Endodermal cell (in vitro differentiated cells): Measurements from ENCODE around the gene MRRF. TPM values are rescaled to one million over a fixed set of nuclear protein-coding genes. Genes with fewer than 3 reads are reported as not detected.
"Not testable (repeated sequence)": the region's sequence is repeated elsewhere in the genome, so short reads cannot be mapped to it uniquely, and the experiment has no call there.

ENCODE experiments used
- DNase-seq: peaks from one replicate; pipeline ENCODE4 v3.0.0-alpha.2; 2017
- H3K27ac ChIP-seq: 2 replicates; pipeline ENCODE4 v1.5.1; 2013; ENCODE audit warnings: mild to moderate bottlenecking, low read depth, low read length, moderate library complexity
- H3K27me3 ChIP-seq: 2 replicates; pipeline ENCODE4 v1.6.1; 2013; ENCODE audit warnings: mild to moderate bottlenecking, low read length, moderate library complexity; ENCODE audit not compliant: insufficient read depth, control insufficient read depth, poor library complexity, severe bottlenecking
- H3K36me3 ChIP-seq: 2 replicates; pipeline ENCODE4 v1.7.0; 2013; ENCODE audit warnings: mild to moderate bottlenecking, low read length, moderate library complexity; ENCODE audit not compliant: control insufficient read depth, insufficient read depth
- H3K4me1 ChIP-seq: one replicate; pipeline ENCODE4 v1.7.0; 2013; ENCODE audit warnings: low read length; ENCODE audit not compliant: control insufficient read depth, insufficient read depth
- H3K4me3 ChIP-seq: 2 replicates; pipeline ENCODE4 v1.5.1; 2013; ENCODE audit warnings: mild to moderate bottlenecking, low read length, moderate library complexity
- H3K9ac ChIP-seq: 2 replicates; pipeline ENCODE4 v1.6.1; 2013; ENCODE audit warnings: mild to moderate bottlenecking, low read length, moderate library complexity; ENCODE audit not compliant: poor library complexity, severe bottlenecking; ENCODE audit errors: extremely low read depth
- H3K9me3 ChIP-seq: 2 replicates; pipeline ENCODE4 v1.6.1; 2013; ENCODE audit warnings: mild to moderate bottlenecking, low read length, moderate library complexity; ENCODE audit not compliant: control insufficient read depth
- H3K27ac Mint-ChIP-seq: 2 replicates; pipeline ENCODE4 v1.8.0; 2020; ENCODE audit warnings: mixed read lengths
- H3K27me3 Mint-ChIP-seq: 2 replicates; pipeline ENCODE4 v1.8.0; 2021; ENCODE audit warnings: mild to moderate bottlenecking, mixed read lengths; ENCODE audit not compliant: insufficient read depth
- H3K36me3 Mint-ChIP-seq: 2 replicates; pipeline ENCODE4 v1.8.0; 2020; ENCODE audit warnings: low read depth, mixed read lengths
- H3K4me1 Mint-ChIP-seq: 2 replicates; pipeline ENCODE4 v1.8.0; 2020; ENCODE audit warnings: mixed read lengths
- H3K4me3 Mint-ChIP-seq: 2 replicates; pipeline ENCODE4 v1.8.0; 2020; ENCODE audit warnings: mild to moderate bottlenecking, moderate library complexity, mixed read lengths
- H3K9me3 Mint-ChIP-seq: 2 replicates; pipeline ENCODE4 v1.8.0; 2020; ENCODE audit warnings: mild to moderate bottlenecking, mixed read lengths
- CTCF ChIP-seq: fragments of 200-600 bp; sonication (generic); conservative IDR thresholded peaks from 2 replicates; pipeline ENCODE4 v1.5.0; 2021; ENCODE audit warnings: antibody characterized with exemption, mild to moderate bottlenecking
- WGBS, 2 experiments: methylation state at CpG; one replicate each; pipeline versions ENCODE4 v1.1.5 to v1.1.7; 2013; ENCODE audit warnings: missing lambda C conversion rate in 2 of 2, mixed read lengths in 1 of 2; ENCODE audit not compliant: insufficient coverage in 1 of 2, insufficient read length in 1 of 2; 5-methylcytosine and 5-hydroxymethylcytosine counted together
- total RNA-seq, 2 donors: library from RNA; stranded (reverse); fragmentation: NEBNext Ultra II Directional in 1 of 2; extraction: Animal tissue kit (Norgen Biotek cat#: 25700) in 1 of 2; gene quantifications; 2 replicates in 1 of 2; 3 replicates in 1 of 2; pipeline ENCODE4 v1.2.1, GENCODE V29; 2021

MRRF gene
- total RNA-seq, 2 donors from 2014 or later: 25.8 to 27.6 TPM

- Mint-ChIP-seq H3K4me1 (peaks cover 3% of the 10 kb centered on the region), H3K27me3 (no peaks in the 10 kb centered on the region), H3K27ac (no peak overlapping the region), H3K9me3 (no peaks in the 10 kb centered on the region), H3K36me3 (peaks cover 25% of the 10 kb centered on the region), H3K4me3 (no peak overlapping the region)
- Histone ChIP-seq H3K27ac (peak overlapping the region; percentile 20), H3K9me3 (no peaks in the 10 kb centered on the region), H3K4me3 (no peak overlapping the region), H3K4me1 (peaks cover 2% of the 10 kb centered on the region), H3K36me3 (peaks cover 26% of the 10 kb centered on the region), H3K27me3 (no peaks in the 10 kb centered on the region), H3K9ac (no peak overlapping the region)
- no peak for DNase-seq
- no peak for TF ChIP-seq CTCF
- WGBS, 2 experiments: 99 to 100% methylated on average over 2 to 3 of the region's 3 CpGs
Measured at GRCh38 chr9:122318284-122318683, 53.6 kb downstream of the MRRF start.

- peaks cover 2% of the 10 kb centered on the region for H3K4me1 Mint-ChIP-seq
- no peak for DNase-seq
- no peak for TF ChIP-seq CTCF
Measured at GRCh38 chr9:122320413-122320881, 55.8 kb downstream of the MRRF start.

GRCh38 chr9:122322553-122322952 lies 57.9 kb downstream of the MRRF start:
- Histone ChIP-seq H3K4me3 (no peak overlapping the region), H3K36me3 (peaks cover 26% of the 10 kb centered on the region), H3K27ac (no peak overlapping the region), H3K9me3 (no peaks in the 10 kb centered on the region), H3K27me3 (no peaks in the 10 kb centered on the region), H3K9ac (no peak overlapping the region), H3K4me1 (no peaks in the 10 kb centered on the region)
- Mint-ChIP-seq H3K27ac (no peak overlapping the region), H3K4me3 (no peak overlapping the region), H3K4me1 (no peaks in the 10 kb centered on the region), H3K9me3 (no peaks in the 10 kb centered on the region), H3K27me3 (no peaks in the 10 kb centered on the region), H3K36me3 (peaks cover 24% of the 10 kb centered on the region)
- DNase-seq: peak; percentile 26
- WGBS, 2 experiments: 91 to 96% methylated on average over 2 of the region's 2 CpGs
- no peak for TF ChIP-seq CTCF

More at GRCh38 chr9:122320413-122320881, 55.8 kb downstream of the MRRF start:
- H3K36me3 ChIP-seq: peaks cover 26% of the 10 kb centered on the region
- no peaks in the 10 kb centered on the region for H3K9me3 ChIP-seq
- H3K27ac ChIP-seq: no peak overlapping the region
- Mint-ChIP-seq H3K27me3 (no peaks in the 10 kb centered on the region), H3K36me3 (peaks cover 24% of the 10 kb centered on the region), H3K4me3 (no peak overlapping the region), H3K9me3 (no peaks in the 10 kb centered on the region), H3K27ac (no peak overlapping the region)
- H3K4me1 ChIP-seq: peaks cover 2% of the 10 kb centered on the region
- no peak overlapping the region for H3K4me3 ChIP-seq
- no peaks in the 10 kb centered on the region for H3K27me3 ChIP-seq
- no peak overlapping the region for H3K9ac ChIP-seq
- WGBS, 2 experiments: 92 to 100% methylated on average over 1 of the region's 1 CpG

GRCh38 chr9:122324665-122325064 lies 60.0 kb downstream of the MRRF start:
- not testable (repeated sequence) for H3K4me1 ChIP-seq, H3K4me3 Mint-ChIP-seq, H3K27me3 Mint-ChIP-seq, H3K9me3 ChIP-seq, H3K9ac ChIP-seq, H3K27me3 ChIP-seq, H3K27ac Mint-ChIP-seq, H3K27ac ChIP-seq, H3K4me3 ChIP-seq, H3K9me3 Mint-ChIP-seq
- WGBS, 2 experiments: 100% methylated on average over 1 of the region's 1 CpG; no CpG with 5 or more reads in 1 of the 2 experiments
- H3K36me3 ChIP-seq: peaks cover 26% of the 10 kb centered on the region
- DNase-seq: peak; percentile 7
- Mint-ChIP-seq H3K36me3 (peaks cover 20% of the 10 kb centered on the region), H3K4me1 (peaks cover 10% of the 10 kb centered on the region)
